Stomach (tissue), 9 donors: ENCODE data around the gene C2CD2L. TPM values are rescaled to one million over a fixed set of nuclear protein-coding genes. Genes with fewer than 3 reads are reported as not detected.

Experiments used
- DNase-seq, 2 donors: peaks; one replicate each; pipeline versions ENCODE4 v3.0.0 to v3.0.0-alpha.2; 2013 to 2019
- H3K27ac ChIP-seq, 5 donors: fragments of 200-600 bp in 4 of 5; sonication (generic) in 4 of 5; one replicate each; pipeline ENCODE4 v1.5.1; 2013 to 2019; ENCODE audit warnings: mild to moderate bottlenecking in 1 of 5, moderate library complexity in 1 of 5
- H3K27me3 ChIP-seq, 3 donors: fragments of 200-600 bp; sonication (generic); one replicate each; pipeline ENCODE4 v1.5.1; 2017 to 2019; ENCODE audit warnings: mixed run types in 1 of 3
- H3K36me3 ChIP-seq, 4 donors: fragments of 200-600 bp; sonication (generic); 1 replicate in 3 of 4; 2 replicates in 1 of 4; pipeline ENCODE4 v1.5.1; 2016 to 2019
- H3K4me1 ChIP-seq, 4 donors: fragments of 200-600 bp; sonication (generic); one replicate each; pipeline ENCODE4 v1.5.1; 2016 to 2019
- H3K4me3 ChIP-seq, 4 donors: fragments of 200-600 bp; sonication (generic) in 3 of 4; one replicate each; pipeline ENCODE4 v1.5.1; 2016 to 2019; ENCODE audit warnings: mild to moderate bottlenecking in 1 of 4
- H3K9me3 ChIP-seq, 4 donors: fragments of 200-600 bp; sonication (generic); one replicate each; pipeline ENCODE4 v1.5.1; 2016 to 2019
- EP300 ChIP-seq: sonication (generic); formaldehyde crosslinking; IDR thresholded peaks from one replicate; pipeline ENCODE4 v1.6.1; 2017; ENCODE audit warnings: antibody characterized with exemption
- POLR2A ChIP-seq, 4 donors: fragments of 450-650 bp; IDR thresholded peaks; one replicate each; pipeline ENCODE4 v1.6.1; 2016; ENCODE audit warnings: antibody characterized with exemption in 4 of 4, control low read depth in 2 of 4, mild to moderate bottlenecking in 1 of 4, moderate library complexity in 1 of 4
- POLR2AphosphoS5 ChIP-seq, 3 donors: sonication (generic); formaldehyde crosslinking; IDR thresholded peaks; one replicate each; pipeline ENCODE4 v1.6.1; 2016; ENCODE audit warnings: antibody characterized with exemption in 3 of 3
- WGBS, 5 donors: extraction: QIAGEN DNeasy Blood & Tissue Kit in 3 of 5; methylation state at CpG; one replicate each; pipeline versions ENCODE4 v1.1.5 to v1.1.7; 2013 to 2018; 5-methylcytosine and 5-hydroxymethylcytosine counted together
- intact Hi-C: fragments of 100-400 bp; cut with DNase I; formaldehyde crosslinking; loops from one replicate; pipeline ENCODE4 v1.15.1; 2023; ENCODE audit warnings: low total_unique reads
- polyA plus RNA-seq, 3 donors: library from polyadenylated mRNA; stranded (reverse); fragments of 200-250 nt; gene quantifications; one replicate each; pipeline ENCODE4 v1.2.3, GENCODE V29; 2013
- total RNA-seq, 5 donors: library from RNA; depleted of rRNA; stranded (reverse); fragments of >200 nt; gene quantifications; one replicate each; pipeline versions ENCODE4 v1.1.0 to v1.2.3, GENCODE V29; 2014 to 2016
- TF ChIP-seq, protein P1 (sequence below), 7 experiments: fragments of 450-650 bp in 4 of 7; fragments of 200-600 bp in 3 of 7; sonication (generic) in 3 of 7; IDR thresholded peaks; one replicate each; pipeline ENCODE4 v1.5.1; 2016 to 2019; ENCODE audit warnings: antibody characterized with exemption in 7 of 7, control low read depth in 2 of 7, mild to moderate bottlenecking in 1 of 7
- donor health status: healthy with polysubstance abuse.
- donor health status: Bipolar disorder and iron deficiency.
- donor health status: healthy.

The C2CD2L gene
- total and polyA plus RNA-seq, 8 donors = 1.7 to 19.9 (median 6.0) TPM

DNA sequence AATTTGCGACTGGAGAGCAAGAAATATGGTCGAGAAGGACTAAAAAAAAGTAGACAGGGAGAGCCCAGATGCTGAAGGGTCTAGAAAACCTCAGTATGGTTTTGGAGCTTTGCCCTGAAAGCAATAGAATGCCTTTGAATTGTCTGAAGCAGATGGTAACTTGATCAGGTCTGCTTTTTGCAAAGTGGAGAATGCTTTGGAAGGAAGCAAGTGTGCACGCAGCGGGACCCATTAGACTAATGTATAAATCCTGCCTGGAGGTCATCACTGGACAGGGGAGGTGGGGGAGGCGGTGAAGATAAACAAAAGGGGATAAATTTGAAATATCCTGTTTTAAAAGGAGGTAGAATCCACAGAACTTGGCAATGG lies 13.5 kb downstream of the C2CD2L start:
- intact Hi-C loops = no loop called here
- H3K4me3 ChIP-seq = peak overlapping the region; percentile 79 to 90 (median 86)
- peaks cover 7 to 47% (median 38%) of the 10 kb centered on the region in 4 donors for H3K36me3 ChIP-seq
- WGBS, 5 donors = 8 to 18% (median 14%) methylated on average over 5 of the region's 5 CpGs
- peak in 1 of 2 donors; percentile 62 for DNase-seq
- H3K4me1 ChIP-seq = peaks cover 16 to 46% (median 35%) of the 10 kb centered on the region in 4 donors
- H3K9me3 ChIP-seq = no peaks in the 10 kb centered on the region
- TF ChIP-seq POLR2A (IDR thresholded peaks at IDR 0.05) (no peak), EP300 (no peak), POLR2AphosphoS5 (IDR thresholded peaks at IDR 0.05) (no peak)
- TF ChIP-seq, protein P1, sequence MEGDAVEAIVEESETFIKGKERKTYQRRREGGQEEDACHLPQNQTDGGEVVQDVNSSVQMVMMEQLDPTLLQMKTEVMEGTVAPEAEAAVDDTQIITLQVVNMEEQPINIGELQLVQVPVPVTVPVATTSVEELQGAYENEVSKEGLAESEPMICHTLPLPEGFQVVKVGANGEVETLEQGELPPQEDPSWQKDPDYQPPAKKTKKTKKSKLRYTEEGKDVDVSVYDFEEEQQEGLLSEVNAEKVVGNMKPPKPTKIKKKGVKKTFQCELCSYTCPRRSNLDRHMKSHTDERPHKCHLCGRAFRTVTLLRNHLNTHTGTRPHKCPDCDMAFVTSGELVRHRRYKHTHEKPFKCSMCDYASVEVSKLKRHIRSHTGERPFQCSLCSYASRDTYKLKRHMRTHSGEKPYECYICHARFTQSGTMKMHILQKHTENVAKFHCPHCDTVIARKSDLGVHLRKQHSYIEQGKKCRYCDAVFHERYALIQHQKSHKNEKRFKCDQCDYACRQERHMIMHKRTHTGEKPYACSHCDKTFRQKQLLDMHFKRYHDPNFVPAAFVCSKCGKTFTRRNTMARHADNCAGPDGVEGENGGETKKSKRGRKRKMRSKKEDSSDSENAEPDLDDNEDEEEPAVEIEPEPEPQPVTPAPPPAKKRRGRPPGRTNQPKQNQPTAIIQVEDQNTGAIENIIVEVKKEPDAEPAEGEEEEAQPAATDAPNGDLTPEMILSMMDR (IDR thresholded peaks at IDR 0.05) = no peak
- no peaks in the 10 kb centered on the region for H3K27me3 ChIP-seq
- H3K27ac ChIP-seq = peak overlapping the region; percentile 80 to 89 (median 87)

DNA sequence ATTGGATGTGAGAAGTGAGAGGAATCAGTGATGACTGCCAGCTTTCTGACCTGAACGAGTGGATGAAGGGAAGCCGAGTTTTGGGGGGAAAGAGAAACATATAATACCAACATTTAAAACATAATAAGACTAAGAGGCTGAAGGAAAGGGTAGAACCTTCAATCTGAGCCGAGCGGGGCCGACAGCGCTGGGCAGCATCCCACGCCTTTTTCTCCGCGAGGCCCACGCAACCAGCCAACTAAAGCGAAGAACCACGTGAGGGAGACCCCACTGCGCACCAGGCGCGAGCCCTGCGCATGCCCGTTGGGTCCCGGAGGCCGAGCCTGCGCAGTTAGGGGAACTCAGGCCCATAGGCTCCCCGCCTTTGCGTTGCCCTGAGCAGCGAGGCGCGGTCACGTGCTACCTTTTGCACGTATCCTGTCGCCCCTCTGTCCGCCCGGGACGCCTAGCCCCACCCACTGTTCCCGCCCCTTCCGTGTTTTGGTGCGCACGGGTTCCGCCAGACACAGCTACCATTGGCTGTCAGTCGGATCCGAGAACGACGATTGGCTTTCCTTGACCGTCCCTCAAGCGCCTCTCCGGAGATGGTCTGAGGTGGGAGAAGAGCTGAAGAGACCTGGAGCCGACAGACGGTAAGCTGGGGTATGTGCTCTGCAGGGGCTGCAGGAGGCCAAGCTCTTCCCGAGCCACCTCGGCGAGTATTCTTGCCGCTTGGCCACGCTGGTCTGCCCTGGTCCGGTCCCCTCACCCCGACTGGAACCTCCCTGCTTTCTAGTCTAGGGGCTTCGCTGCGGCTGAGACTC lies 14.1 kb downstream of the C2CD2L start, which contains the start of gene HINFP:
HINFP (plus strand) TSS at position 573 of the 803 bp plus-strand sequence. CDS start 5,365 bp downstream, outside the sequence.
- TF ChIP-seq POLR2AphosphoS5 (IDR thresholded peaks at IDR 0.05) (peak; percentile 47 to 96 (median 88)), POLR2A (IDR thresholded peaks at IDR 0.05) (no peak)
- DNase-seq = peak; percentile 100
- Histone ChIP-seq H3K4me1 (peaks cover 16 to 52% (median 35%) of the 10 kb centered on the region in 4 donors), H3K9me3 (no peaks in the 10 kb centered on the region), H3K27ac (peak within 1 kb of the TSS; percentile 80 to 89 (median 87)), H3K27me3 (no peaks in the 10 kb centered on the region), H3K36me3 (peaks cover 4 to 44% (median 32%) of the 10 kb centered on the region in 4 donors), H3K4me3 (peak within 1 kb of the TSS; percentile 79 to 90 (median 86))
- 0 to 1% (median 0%) methylated on average over 34 to 54 of the region's 54 CpGs for WGBS, 5 donors
- intact Hi-C loops = no loop called here

DNA sequence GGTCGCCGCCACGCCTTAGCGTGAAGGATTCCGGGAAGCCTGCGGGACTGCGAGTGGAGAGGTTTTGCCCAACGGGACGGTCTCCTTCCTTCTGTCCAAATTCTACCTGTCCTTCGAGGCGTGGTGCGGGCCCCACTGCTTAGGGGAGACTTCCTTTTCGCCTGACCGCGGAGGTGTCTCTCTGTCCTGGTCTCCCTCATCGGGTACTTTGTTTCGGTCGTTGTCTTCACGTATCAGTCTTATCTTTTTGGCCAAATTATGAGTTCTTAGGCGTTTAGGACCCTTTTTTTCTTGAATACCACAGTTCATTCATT lies 14.6 kb downstream of the C2CD2L start:
- no peak for DNase-seq
- intact Hi-C loops = no loop called here
- Histone ChIP-seq H3K27me3 (no peaks in the 10 kb centered on the region), H3K27ac (peak overlapping the region; percentile 80 to 89 (median 86)), H3K4me3 (peak overlapping the region; percentile 79 to 90 (median 86)), H3K36me3 (peaks cover 0 to 38% (median 28%) of the 10 kb centered on the region in 4 donors), H3K4me1 (peaks cover 16 to 56% (median 38%) of the 10 kb centered on the region in 4 donors), H3K9me3 (no peaks in the 10 kb centered on the region)
- TF ChIP-seq POLR2A (IDR thresholded peaks at IDR 0.05) (no peak), POLR2AphosphoS5 (IDR thresholded peaks at IDR 0.05) (no peak), EP300 (no peak)
- TF ChIP-seq, protein P1 (IDR thresholded peaks at IDR 0.05) = no peak
- WGBS, 5 donors = 0 to 1% (median 0%) methylated on average over 16 to 20 of the region's 20 CpGs

DNA sequence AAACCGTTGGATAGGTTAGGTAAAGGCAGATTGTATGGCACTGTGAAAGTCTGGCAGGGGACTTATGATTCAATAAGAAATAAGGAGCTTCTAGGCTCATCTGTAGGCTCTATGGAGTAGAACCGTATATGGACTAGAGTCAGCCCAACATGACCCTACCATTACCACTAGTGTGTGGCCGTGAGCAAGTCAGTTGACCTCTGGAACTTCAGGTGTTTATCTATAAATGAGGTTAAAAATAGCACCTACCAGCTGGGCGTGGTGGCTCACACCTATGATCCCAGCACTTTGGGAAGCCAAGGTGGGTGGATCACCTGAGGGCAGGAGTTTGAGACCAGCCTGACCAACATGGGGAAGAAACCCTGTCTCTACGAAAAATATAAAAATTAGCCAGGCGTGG lies 18.7 kb downstream of the C2CD2L start:
- Histone ChIP-seq H3K36me3 (peaks cover 4 to 63% (median 57%) of the 10 kb centered on the region in 4 donors), H3K9me3 (no peaks in the 10 kb centered on the region), H3K4me1 (peaks cover 10 to 51% (median 36%) of the 10 kb centered on the region in 4 donors), H3K27me3 (no peaks in the 10 kb centered on the region), H3K27ac (no peak overlapping the region), H3K4me3 (no peak overlapping the region)
- 63 to 79% (median 73%) methylated on average over 6 of the region's 6 CpGs for WGBS, 5 donors
- intact Hi-C loops = no loop called here
- DNase-seq = no peak
- no peak for TF ChIP-seq EP300
- no peak for TF ChIP-seq POLR2A (IDR thresholded peaks at IDR 0.05)
- no peak for TF ChIP-seq POLR2AphosphoS5 (IDR thresholded peaks at IDR 0.05)
- TF ChIP-seq, protein P1 (IDR thresholded peaks at IDR 0.05) = no peak
